ENCODE data around the gene MSANTD2.

Gene MSANTD2

DNA sequence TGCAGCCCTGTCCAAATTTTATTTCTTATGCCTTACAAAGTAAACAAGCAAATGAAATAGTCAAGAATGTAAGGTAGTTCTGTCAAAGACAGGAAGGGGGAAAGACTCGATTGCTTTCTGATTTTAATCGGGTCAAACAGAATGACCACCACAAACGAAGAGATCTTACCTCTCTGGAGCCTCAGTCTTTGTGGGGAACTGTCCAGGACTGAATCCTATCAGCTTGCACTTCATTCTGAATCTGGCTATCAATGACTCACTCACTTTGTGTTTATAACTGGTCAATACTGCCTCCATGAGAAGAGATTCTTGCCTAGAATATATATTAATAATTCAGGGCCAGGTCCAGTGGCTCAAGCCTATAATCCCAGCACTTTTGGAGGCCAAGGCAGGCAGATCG lies 17.2 kb downstream of the MSANTD2 start:
- H3K79me2 ChIP-seq (ENCODE audit: control insufficient read depth, low read length), result peaks cover 15% of the 10 kb centered on the region
- H3K4me1 ChIP-seq (ENCODE audit: control insufficient read depth, low read length), result no peaks in the 10 kb centered on the region
- TF ChIP-seq, protein P1, sequence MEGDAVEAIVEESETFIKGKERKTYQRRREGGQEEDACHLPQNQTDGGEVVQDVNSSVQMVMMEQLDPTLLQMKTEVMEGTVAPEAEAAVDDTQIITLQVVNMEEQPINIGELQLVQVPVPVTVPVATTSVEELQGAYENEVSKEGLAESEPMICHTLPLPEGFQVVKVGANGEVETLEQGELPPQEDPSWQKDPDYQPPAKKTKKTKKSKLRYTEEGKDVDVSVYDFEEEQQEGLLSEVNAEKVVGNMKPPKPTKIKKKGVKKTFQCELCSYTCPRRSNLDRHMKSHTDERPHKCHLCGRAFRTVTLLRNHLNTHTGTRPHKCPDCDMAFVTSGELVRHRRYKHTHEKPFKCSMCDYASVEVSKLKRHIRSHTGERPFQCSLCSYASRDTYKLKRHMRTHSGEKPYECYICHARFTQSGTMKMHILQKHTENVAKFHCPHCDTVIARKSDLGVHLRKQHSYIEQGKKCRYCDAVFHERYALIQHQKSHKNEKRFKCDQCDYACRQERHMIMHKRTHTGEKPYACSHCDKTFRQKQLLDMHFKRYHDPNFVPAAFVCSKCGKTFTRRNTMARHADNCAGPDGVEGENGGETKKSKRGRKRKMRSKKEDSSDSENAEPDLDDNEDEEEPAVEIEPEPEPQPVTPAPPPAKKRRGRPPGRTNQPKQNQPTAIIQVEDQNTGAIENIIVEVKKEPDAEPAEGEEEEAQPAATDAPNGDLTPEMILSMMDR (IDR thresholded peaks at IDR 0.05; ENCODE audit: low read depth, low read length, poor library complexity, severe bottlenecking), result no peak
- no peak for TF ChIP-seq EZH2phosphoT487 (IDR thresholded peaks at IDR 0.05; ENCODE audit: borderline replicate concordance, low read length)
- no peak overlapping the region for H3K4me2 ChIP-seq (ENCODE audit: low read length)
- no peaks in the 10 kb centered on the region for H3F3A ChIP-seq (ENCODE audit: control insufficient read depth, insufficient read depth)
- no peak overlapping the region for H3K27ac ChIP-seq (ENCODE audit: low read depth, low read length)
- no peaks in the 10 kb centered on the region for H3K9me3 ChIP-seq (ENCODE audit: control insufficient read depth, insufficient read depth, low read length)
- no peaks in the 10 kb centered on the region for H3K9me2 ChIP-seq (replicated peaks; ENCODE audit: control insufficient read depth, low read length)
- no peak overlapping the region for H3K4me3 ChIP-seq (ENCODE audit: low read length)
- H3K36me3 ChIP-seq (ENCODE audit: control insufficient read depth, low read length), result peaks cover 5% of the 10 kb centered on the region; the same call in 1 of the 2 replicates
- no peaks in the 10 kb centered on the region for H3K27me3 ChIP-seq (ENCODE audit: control insufficient read depth, low read length)
- H4K20me1 ChIP-seq (ENCODE audit: control insufficient read depth, insufficient read depth, low read depth, low read length), result no peaks in the 10 kb centered on the region

DNA sequence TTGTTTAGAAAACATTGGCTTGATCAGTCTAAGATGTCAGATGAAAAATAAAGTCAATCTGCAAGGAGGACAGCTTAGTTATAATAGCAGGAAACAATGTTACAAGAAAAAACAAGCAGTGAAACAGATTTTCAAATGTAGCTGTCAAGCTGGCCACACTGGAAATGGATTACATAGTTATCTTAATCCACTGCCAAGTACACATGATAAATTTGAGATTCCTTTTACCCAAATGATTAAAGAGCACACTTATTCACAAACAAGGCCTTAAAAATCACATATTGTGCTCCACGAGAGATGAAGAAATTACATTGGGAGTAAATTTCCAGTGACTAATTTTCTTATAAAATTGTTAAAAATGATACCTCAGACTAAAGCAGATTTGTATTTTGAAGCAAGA lies 20.6 kb downstream of the MSANTD2 start:
- Histone ChIP-seq H3K27me3 (ENCODE audit: control insufficient read depth, low read length) (no peaks in the 10 kb centered on the region), H3K4me2 (ENCODE audit: low read length) (no peak overlapping the region), H3K9me3 (ENCODE audit: control insufficient read depth, insufficient read depth, low read length) (no peaks in the 10 kb centered on the region), H3K4me3 (ENCODE audit: low read length) (no peak overlapping the region), H3F3A (ENCODE audit: control insufficient read depth, insufficient read depth) (0 out of 2 replicates have a peak, but pooled peaks cover 2% of the 10 kb centered on the region), H3K79me2 (ENCODE audit: control insufficient read depth, low read length) (no peaks in the 10 kb centered on the region), H3K9me2 (replicated peaks; ENCODE audit: control insufficient read depth, low read length) (no peaks in the 10 kb centered on the region), H4K20me1 (ENCODE audit: control insufficient read depth, insufficient read depth, low read depth, low read length) (no peaks in the 10 kb centered on the region), H3K36me3 (ENCODE audit: control insufficient read depth, low read length) (peaks cover 14% of the 10 kb centered on the region; the same call in 1 of the 2 replicates), H3K4me1 (ENCODE audit: control insufficient read depth, low read length) (peaks cover 11% of the 10 kb centered on the region), H3K27ac (ENCODE audit: low read depth, low read length) (no peak overlapping the region)
- TF ChIP-seq, protein P1 (IDR thresholded peaks at IDR 0.05; ENCODE audit: low read depth, low read length, poor library complexity, severe bottlenecking), result no peak
- no peak for TF ChIP-seq EZH2phosphoT487 (IDR thresholded peaks at IDR 0.05; ENCODE audit: borderline replicate concordance, low read length)

DNA sequence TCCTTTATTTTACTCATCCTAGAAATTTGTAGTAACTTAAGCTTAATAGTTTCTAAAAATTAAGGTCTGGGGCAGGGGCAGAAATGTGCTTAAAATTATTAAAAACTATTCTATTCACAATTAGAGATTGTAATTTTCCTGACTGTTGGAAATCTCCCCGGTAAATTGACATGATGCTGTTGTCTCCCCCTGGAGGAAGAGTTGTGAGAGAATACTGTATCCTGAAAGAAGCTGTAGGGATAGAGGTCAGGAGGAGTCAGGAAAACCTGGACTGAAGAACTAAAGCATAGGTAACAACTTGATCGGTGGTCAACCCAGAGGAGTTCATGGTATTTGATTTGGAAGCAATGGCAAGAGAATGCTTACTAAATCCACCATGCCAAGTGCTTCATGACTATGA lies 21.9 kb downstream of the MSANTD2 start:
- Histone ChIP-seq H3K4me3 (ENCODE audit: low read length) (no peak overlapping the region), H3K9me3 (ENCODE audit: control insufficient read depth, insufficient read depth, low read length) (no peaks in the 10 kb centered on the region), H3F3A (ENCODE audit: control insufficient read depth, insufficient read depth) (0 out of 2 replicates have a peak, but pooled peaks cover 3% of the 10 kb centered on the region), H3K27me3 (ENCODE audit: control insufficient read depth, low read length) (no peaks in the 10 kb centered on the region), H3K4me2 (ENCODE audit: low read length) (no peak overlapping the region), H3K4me1 (ENCODE audit: control insufficient read depth, low read length) (peaks cover 11% of the 10 kb centered on the region), H3K27ac (ENCODE audit: low read depth, low read length) (no peak overlapping the region), H3K36me3 (ENCODE audit: control insufficient read depth, low read length) (peaks cover 22% of the 10 kb centered on the region; the same call in 1 of the 2 replicates), H3K9me2 (replicated peaks; ENCODE audit: control insufficient read depth, low read length) (no peaks in the 10 kb centered on the region), H3K79me2 (ENCODE audit: control insufficient read depth, low read length) (no peaks in the 10 kb centered on the region), H4K20me1 (ENCODE audit: control insufficient read depth, insufficient read depth, low read depth, low read length) (no peaks in the 10 kb centered on the region)
- TF ChIP-seq EZH2phosphoT487 (IDR thresholded peaks at IDR 0.05; ENCODE audit: borderline replicate concordance, low read length), result no peak
- TF ChIP-seq, protein P1 (IDR thresholded peaks at IDR 0.05; ENCODE audit: low read depth, low read length, poor library complexity, severe bottlenecking), result no peak

Data from DOHH2 (cell line).